Hematopoietic multipotent progenitor cell (in vitro differentiated cells): ENCODE results near the gene ABCA5. TPM values are rescaled to one million over a fixed set of nuclear protein-coding genes. Genes with fewer than 3 reads are reported as not detected.
"Not testable (repeated sequence)": the region's sequence is repeated elsewhere in the genome, so short reads cannot be mapped to it uniquely, and the experiment has no call there.

Experiments
- DNase-seq, 3 donors: peaks; one replicate each; pipeline ENCODE4 v3.0.0-alpha.2; 2011 to 2015; ENCODE audit warnings: low read depth in 2 of 3, low spot score in 2 of 3
- total RNA-seq: library from RNA; depleted of rRNA; stranded (reverse); fragments of >200 nt; gene quantifications from one replicate; pipeline ENCODE4 v1.2.3, GENCODE V29; 2012

The ABCA5 gene
- total RNA-seq, 1 donor = 9.2 TPM

- DNase-seq = no peak
These were observed 6.6 kb upstream of the ABCA5 start for GRCh38 chr17:69333561-69333960.

- no peak for DNase-seq
These were observed 4.8 kb upstream of the ABCA5 start for GRCh38 chr17:69331756-69332155.

- DNase-seq = peak in 2 of 3 donors; percentile 5 to 17
These were observed 415 bp downstream of the ABCA5 start for GRCh38 chr17:69326377-69327059.

GRCh38 chr17:69325518-69326376 is 1.2 kb downstream of the ABCA5 start:
- DNase-seq = no peak

GRCh38 chr17:69323806-69324205 is 3.1 kb downstream of the ABCA5 start:
- DNase-seq = no peak

- DNase-seq = no peak
These were observed 6.1 kb downstream of the ABCA5 start for GRCh38 chr17:69320908-69321238.

- DNase-seq = no peak
These were observed 6.6 kb downstream of the ABCA5 start for GRCh38 chr17:69320210-69320907.

GRCh38 chr17:69317625-69318024 is 9.3 kb downstream of the ABCA5 start:
- DNase-seq = no peak

GRCh38 chr17:69314246-69315065 is 12.5 kb downstream of the ABCA5 start:
- no peak for DNase-seq

GRCh38 chr17:69305177-69305576 is 21.8 kb downstream of the ABCA5 start:
- DNase-seq = no peak

GRCh38 chr17:69302682-69303081 is 24.3 kb downstream of the ABCA5 start:
- no peak for DNase-seq

GRCh38 chr17:69300222-69300621 is 26.7 kb downstream of the ABCA5 start:
- no peak for DNase-seq

- DNase-seq = not testable (repeated sequence)
These were observed 28.7 kb downstream of the ABCA5 start for GRCh38 chr17:69298120-69298722.

- no peak for DNase-seq
These were observed 39.8 kb downstream of the ABCA5 start for GRCh38 chr17:69287168-69287567.

GRCh38 chr17:69286257-69286656 is 40.7 kb downstream of the ABCA5 start:
- DNase-seq = no peak

- DNase-seq = no peak
These were observed 42.3 kb downstream of the ABCA5 start for GRCh38 chr17:69284646-69285045.

- DNase-seq = no peak
These were observed 44.9 kb downstream of the ABCA5 start for GRCh38 chr17:69282002-69282401.

GRCh38 chr17:69276279-69276678 is 50.7 kb downstream of the ABCA5 start:
- not testable (repeated sequence) for DNase-seq

GRCh38 chr17:69275751-69276150 is 51.2 kb downstream of the ABCA5 start:
- DNase-seq = no peak

GRCh38 chr17:69271023-69271422 is 55.9 kb downstream of the ABCA5 start:
- DNase-seq = no peak
